GM19468 (cell line): ENCODE results near the gene IZUMO1.
A peak's percentile ranks its signal among the peaks of the same experiment; 100 is the strongest.
"Not testable (repeated sequence)": the region's sequence is repeated elsewhere in the genome, so short reads cannot be mapped to it uniquely, and the experiment has no call there.

Source experiments
- ATAC-seq: cut with Tn5 transposase; IDR thresholded peaks from one replicate; pipeline ENCODE4 v1.9.1; 2021; ENCODE audit warnings: mild to moderate bottlenecking, moderate library complexity, moderate number of reproducible peaks; ENCODE audit not compliant: unreplicated experiment; ENCODE audit errors: extremely low read depth

Gene IZUMO1

GRCh38 chr19:48715681-48716171 lies 31.0 kb downstream of the IZUMO1 start:
- ATAC-seq: no peak

DNA sequence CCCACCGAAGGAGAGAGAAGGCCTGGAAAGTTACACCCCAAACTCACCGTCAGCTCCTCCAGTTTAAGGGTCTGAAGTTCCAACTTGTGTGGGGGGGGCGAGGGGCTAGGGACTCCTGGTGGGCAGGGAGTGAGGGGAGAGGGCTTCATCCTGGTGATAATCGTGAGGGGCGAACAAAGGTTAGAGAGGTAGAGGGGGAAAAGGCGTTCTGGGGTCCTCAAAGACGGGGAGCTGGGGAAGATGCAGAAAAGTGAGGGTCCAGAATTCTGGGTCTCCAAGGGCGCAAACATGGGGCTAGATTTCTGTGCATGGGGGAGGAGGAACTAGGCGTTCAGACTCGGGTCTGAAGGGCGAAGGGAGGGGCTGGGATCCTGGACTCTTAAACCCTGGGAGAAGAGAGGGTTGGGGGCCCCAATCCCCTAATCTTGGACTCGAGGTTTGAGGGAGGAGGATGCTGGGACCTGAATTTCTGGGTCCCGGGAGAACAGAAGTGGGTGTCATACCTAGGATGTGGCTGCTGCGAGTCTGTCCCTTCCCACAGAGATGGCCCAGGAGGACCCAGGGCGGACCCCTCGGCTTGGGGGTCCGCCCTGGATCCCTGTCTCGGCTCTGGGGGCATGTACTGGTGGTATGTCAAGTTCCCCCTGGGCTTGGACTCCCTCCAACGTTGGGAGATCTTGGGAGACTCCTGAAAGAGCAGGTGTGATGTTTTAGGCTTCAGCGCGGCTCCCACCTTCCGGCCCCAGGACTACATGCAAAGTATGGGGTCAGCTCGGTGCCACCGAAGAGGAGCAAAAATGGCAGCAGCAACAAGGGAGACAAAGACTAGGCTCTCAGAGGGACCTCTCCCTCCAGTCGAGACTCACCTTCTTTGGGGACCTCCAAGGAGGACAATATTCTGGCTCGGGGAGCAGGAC lies 31.7 kb downstream of the IZUMO1 start:
- no peak for ATAC-seq

GRCh38 chr19:48713864-48714755 lies 32.6 kb downstream of the IZUMO1 start:
- peak; percentile 77 for ATAC-seq

GRCh38 chr19:48713041-48713863 lies 33.5 kb downstream of the IZUMO1 start:
- no peak for ATAC-seq

DNA sequence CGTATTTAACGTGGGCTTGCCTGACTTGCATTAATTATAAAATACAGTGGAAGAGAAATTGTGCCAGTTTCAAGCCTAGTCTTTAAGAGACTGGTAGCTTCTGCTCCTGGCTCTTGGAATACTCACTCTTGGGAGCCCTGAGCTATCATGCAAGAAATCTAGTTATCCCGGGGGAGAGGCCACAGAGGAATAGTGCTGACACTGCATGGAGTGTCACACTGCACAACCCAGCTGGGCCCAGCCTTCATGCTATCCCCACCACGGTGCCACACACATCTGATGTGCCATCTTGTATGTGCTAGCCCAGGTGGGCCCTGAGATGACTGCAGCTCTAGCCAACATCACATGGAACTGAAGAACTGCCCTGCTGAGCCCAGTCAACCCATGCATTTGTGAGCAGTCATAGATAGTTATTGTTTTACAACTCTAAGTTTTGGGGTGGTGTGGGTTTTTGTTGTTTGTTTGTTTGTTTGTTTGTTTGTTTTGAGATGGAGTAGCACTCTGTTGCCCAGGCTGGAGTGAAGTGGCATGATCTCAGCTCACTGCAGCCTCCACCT lies 35.5 kb downstream of the IZUMO1 start:
- ATAC-seq: no peak

GRCh38 chr19:48708471-48708870 lies 38.2 kb downstream of the IZUMO1 start:
- ATAC-seq: no peak

GRCh38 chr19:48705431-48705830 lies 41.3 kb downstream of the IZUMO1 start:
- no peak for ATAC-seq

GRCh38 chr19:48703316-48703715 lies 43.4 kb downstream of the IZUMO1 start:
- ATAC-seq: no peak

- no peak for ATAC-seq
These were observed 44.0 kb downstream of the IZUMO1 start for GRCh38 chr19:48702701-48703100.

- no peak for ATAC-seq
These were observed 48.7 kb downstream of the IZUMO1 start for GRCh38 chr19:48698046-48698445.

DNA sequence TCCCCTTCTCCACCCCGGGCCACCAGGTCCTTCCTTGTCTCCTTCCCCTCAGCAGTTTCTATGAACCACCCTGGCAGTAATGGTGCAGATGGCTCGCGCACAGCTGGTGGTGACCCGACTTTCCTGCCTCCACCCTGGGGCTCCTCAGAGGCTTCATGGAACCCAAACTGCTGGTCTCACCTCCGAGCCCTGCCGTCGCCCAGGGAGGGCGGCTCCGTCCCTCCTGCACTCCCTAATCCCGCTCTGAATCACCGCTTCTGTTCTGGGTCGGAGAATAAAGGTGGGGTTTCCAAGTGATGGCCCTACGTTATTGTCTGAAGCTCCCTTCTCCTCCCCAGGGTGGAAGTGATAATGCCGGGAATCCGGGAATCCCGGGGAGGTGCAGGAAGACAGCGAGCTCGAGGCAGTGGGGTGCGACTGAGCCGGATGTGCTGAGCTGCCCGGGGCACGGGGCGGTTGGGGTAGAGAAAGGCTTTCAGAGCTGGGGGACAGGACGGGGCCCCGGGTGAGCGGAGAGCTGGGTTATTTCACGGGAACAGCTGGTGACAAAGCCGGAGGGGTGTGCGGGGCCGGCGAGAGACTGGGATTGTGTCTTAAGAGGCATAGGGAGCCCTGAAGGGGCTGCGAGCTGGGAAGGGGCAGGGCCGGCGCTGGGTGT lies 50.2 kb downstream of the IZUMO1 start:
- ATAC-seq: no peak

DNA sequence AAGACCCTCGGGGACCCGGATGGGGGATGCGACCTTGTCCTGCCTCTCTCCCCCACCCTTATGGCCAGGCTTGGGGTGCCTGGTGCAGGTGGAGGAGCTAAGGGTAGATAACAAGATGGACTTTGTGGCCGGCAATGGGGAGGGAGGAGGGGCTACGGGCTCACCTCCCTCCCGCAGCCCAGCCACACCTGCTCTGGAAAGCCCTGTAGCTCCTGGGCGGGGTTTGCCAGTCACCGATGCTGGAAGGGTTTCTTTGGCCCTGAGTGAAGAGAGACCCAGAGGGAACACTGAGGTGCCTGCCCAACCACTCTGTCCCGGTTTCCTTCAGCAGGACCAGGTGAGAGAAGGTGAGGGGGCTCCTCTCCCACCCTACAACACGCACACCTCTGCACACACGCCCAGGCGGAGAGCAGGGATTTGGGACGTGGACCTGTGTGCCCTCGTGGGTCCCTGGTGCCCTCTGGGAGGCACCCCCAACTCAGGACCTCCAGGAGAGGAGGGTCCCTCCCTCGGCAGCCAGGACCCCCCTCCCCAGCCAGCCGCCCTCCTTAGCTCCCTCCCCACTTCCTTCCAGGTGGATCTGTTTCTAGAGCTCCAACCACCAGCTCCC lies 50.9 kb downstream of the IZUMO1 start, which contains the start of gene FUT2:
Gene FUT2, plus strand, starts transcription at position 229 of the 610 bp plus-strand sequence. CDS start 6,986 bp downstream, outside the sequence.
- no peak for ATAC-seq

GRCh38 chr19:48693629-48694028 lies 53.1 kb downstream of the IZUMO1 start:
- ATAC-seq: not testable (repeated sequence)
